NOMO-1 treated with DMSO at 0.1 percent for 48 hours (cell line): Measurements from ENCODE around the gene IP6K2.

Experiments used
- DNase-seq: peaks from one replicate; lab custom pipeline; 2025; ENCODE audit not compliant: unreplicated experiment; lab: John Stamatoyannopoulos, UW

Gene IP6K2

DNA sequence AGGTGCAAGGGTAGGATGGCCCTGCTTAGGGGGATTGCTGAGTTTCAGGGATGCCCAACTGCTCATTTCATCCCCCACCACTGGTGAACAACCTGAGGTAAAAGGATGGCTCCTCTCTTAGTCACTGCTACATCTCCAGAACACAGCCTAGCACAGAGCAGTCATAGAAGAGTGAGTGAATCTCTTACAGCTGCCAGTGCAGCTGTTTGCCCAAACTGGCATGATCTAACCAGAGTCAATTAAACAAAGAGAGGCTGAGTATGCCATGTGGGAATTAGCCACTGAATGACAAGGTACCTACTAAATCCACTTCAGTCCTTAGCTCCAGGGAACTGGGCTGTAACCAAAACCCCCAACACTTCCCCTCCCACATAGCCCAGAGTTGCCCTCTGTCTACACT lies 24.5 kb downstream of the IP6K2 start:
- no peak for DNase-seq

DNA sequence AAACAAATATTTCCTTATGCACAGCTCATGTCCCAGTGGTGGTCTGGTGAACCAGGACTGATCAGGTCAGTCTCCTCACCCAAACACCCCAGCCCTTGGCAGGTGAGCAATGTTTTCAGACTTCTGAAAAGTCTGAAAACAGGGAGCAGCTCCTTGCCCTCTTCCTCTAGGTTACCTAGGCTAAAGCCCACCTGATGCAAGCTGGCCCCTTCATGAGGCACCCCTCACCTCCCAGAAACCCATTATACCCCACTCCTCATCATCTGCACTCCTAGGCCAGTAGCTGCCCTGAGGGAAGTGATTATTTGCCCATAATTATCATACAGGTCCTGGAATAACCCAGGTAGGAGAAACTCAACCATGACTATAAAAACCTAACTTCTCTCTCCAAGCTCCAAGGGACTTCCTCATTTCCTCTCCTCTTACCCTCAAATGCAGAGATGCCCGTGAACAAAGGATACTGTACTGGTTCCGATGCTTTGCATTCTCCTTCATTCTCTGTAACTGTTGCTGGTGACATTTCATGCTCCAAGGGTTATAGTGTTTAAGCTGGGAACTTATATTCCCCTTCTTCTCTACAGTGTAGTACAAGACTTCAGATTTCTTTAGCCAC lies 26.1 kb downstream of the IP6K2 start:
- DNase-seq: no peak

DNA sequence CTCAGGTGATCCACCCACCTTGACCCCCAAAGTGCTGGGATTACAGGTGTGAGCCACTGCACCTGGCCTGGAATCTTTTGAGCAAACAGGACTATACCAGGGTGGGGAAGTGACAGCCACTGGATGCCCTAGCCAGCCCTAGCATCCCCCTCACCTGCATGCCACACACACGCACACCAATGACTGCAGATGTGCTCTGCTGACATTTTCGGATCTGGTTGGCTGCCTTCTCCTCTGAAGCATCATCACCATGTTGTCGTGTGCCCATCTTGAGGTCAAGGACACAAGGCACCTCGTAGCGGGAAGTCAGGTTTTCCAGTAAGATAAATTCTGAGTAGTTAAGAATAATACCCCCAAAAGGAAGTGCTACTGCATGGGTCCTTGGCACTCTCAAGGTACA lies 27.6 kb downstream of the IP6K2 start:
- DNase-seq: no peak

DNA sequence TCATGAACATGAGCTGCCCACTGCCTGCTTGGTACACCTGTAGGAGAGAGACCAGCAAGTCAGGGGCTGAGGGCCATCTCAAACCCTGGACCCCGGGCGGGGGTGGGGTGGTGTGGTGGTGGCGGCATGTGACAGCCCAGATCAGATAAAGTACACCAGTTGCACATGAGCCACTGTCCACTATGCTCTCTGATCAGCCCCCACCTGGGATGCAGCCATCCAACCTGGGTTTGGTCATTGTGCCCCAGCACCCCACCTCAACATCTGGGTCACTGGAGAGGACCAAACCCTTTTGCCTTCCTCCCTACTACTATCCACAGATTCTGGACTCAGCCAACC lies 28.3 kb downstream of the IP6K2 start:
- DNase-seq: no peak

DNA sequence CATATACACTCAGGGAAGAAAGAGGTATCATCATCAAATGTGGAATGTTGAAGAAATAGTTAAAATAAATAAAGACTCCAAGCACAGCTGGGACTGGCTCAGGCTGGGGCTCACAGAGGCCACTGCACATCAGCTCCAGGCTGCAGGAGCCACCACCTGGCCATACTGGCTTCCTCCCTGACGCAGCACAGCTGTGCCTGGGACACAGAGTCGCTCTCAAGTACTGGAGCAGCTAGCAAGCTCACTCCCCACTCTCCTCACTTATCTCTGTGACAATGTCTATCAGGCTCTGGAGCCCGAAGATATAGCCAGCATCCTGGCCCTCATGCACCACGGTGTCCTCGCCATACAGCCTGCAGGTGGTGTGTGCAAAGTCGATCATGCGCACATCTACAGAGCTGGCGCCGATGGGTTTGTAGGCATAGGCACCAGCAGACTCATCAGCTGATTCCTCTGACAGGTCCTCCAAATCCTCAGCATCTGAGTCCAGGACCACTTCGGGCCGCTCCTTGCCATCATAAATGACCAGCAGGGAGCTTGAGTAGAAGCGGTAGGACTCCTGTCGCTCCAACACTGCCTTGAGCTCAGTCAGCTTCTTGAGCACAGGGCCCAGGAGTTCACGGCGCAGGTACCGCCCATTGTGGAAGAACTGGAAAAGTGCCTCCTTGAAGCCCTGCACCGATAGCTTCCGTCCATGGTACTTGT lies 28.8 kb downstream of the IP6K2 start:
- no peak for DNase-seq

DNA sequence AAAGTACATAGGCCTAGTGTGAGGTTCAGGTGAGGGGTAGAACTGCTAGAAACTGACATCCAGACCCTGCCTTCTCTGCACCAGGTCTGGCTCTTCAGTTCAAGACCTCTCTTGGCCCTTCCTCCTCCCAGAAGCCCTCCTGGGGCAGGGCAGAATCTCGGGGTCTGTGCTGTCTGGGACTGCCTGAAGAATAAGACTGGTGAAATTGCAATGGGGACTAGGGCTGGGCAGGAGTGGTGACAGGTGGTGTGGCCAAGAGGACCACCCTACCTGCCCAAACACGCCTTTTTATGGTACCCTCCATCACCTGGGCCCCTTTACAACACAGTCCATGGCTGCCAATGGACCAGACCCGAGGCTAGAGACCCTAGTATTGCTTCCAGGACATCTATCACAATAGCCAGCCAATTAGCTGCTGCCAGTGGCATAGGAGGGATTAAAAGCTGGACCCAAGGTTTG lies 29.8 kb downstream of the IP6K2 start:
- no peak for DNase-seq

DNA sequence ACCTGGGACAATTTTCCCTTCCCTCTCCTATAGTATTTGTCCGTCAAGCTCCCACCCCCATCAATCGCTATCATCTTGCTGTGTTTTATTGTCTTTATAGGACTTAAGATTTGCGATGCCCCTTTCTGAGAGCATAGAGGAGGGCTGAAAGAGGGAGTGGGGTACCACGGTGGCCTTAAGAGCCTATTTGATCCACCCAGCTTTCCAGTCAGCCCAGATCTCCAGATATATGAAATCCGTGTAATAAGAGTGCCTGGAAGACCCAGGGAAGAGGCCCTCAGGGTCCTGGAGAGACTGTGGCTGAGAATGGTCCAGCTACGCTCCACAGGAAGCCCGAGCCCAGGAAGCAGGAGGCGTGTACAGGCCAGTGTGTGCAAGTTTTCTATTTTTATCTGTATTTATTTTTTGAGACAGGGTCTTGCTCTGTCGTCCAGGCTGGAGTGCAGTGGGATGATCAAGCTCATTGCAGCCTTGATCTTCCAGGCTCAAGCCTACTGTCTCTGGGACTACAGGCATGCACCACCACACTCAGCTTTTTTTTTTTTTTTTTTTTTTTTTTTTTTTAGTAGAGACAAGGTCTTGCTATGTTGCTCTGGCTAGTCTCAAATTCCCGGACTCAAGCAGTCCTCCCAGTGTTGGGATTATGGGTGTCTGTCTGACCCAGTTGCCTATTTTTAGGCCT lies 30.3 kb downstream of the IP6K2 start:
- DNase-seq: no peak

DNA sequence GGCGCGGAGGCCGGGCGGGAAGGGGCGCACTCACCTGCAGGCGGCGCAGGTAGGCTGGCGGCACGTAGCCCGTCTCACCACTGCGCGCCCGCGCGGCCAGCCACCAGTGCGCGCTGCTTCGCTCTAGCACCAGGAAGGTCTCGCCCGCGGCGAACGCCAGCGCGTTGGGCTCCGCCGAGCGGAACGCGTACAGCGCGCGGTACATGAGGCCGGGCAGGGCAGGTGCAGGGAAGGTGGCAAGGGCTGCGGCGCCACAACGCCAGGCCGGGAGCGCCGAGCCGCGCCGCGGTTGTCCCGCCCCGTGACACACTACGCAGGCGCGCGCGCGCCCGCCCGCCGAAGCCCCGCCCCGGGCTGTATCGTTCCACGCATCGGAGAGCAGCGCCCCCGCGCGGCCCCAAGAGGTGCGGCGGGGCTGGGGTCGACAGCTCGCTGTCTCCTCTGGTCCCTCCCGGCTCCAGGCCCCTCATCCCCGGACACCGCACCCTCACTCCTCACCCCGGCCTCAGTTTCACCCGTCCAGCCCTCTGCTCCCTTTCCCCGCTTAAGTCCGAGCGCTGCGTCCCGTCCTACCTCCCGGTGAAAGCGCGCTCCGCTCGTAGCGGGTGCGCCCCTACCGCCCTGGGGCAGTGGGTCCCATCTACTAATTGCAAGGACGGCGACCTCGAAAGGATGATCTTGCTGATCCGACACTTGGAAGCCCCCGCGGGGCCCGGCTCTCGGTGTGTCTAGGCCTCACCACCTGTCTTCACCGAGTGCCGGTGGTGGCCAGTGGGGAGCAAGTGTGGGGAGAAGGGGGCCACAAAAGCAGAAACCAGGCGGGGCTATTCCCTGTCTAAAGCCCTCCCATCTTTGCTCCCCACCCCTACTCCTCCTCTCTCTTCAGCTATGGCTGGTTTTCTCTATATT lies 31.2 kb downstream of the IP6K2 start, which contains the start of gene NCKIPSD:
Gene NCKIPSD, minus strand, starts transcription at position 313 of the 909 bp plus-strand sequence. Its CDS starts 108 bp downstream, at position 205.
- peak; percentile 71 for DNase-seq

DNA sequence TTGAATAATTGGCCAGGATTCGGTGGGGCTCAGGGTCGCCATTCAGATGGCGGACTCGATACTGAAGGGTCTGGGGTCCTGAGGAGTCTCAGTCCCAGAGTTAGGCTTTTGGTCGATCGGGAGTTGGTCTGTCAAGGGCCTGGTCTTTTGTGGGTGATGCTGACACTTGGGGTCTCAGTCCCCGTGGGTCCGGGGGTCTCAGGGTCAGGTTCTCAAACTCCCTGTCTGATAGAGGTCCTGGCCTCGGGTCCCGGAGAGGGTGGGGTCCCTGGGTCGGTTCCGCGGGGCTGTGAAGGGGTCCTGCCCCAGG lies 31.8 kb downstream of the IP6K2 start:
- DNase-seq: no peak

DNA sequence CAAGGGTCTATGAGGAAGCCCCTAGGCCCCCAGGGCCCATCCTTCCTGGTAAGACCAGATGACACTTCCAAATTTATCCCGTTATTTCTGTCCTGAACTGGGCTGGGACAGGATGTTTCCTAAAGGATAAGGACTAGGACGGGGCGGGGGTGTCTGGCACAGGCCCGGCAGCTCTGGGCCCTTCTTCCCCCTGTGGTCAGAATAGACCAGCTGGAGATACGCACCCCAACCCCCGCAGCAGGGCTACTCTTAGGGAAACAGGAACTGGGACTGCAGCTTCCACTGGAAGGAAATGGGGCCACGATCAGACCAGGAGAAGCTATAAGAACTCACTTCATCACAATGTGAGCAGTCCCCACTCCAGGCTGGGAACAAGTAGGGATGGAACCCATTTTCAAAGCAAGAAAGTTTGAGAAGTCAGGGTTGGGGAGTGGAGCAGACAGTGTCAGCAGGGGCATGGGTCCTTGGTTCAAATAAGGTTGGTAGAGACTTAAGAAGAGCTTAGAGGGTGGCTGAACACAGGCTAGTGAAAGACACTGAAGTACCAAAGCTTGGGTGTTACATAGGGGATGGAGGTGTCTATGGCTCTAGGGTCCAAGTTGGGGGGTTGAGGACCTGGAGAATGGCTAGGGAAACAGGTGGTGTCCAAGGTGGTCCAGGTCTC lies 32.4 kb downstream of the IP6K2 start:
- DNase-seq: peak; percentile 22

DNA sequence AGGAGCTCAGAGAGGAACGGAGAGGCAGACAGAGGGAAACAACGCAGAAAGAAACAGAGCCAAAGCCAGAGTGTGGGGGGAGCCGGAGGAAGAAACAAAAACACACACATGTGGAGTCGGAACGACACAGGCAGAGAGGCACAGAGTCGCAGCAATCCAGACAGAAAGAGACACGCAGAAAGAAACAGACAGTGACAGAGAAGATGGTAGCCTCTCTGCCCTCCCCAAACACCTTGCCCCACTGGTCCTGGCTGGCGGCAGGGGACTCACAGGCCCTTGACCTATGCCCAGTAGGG lies 33.0 kb downstream of the IP6K2 start:
- no peak for DNase-seq

DNA sequence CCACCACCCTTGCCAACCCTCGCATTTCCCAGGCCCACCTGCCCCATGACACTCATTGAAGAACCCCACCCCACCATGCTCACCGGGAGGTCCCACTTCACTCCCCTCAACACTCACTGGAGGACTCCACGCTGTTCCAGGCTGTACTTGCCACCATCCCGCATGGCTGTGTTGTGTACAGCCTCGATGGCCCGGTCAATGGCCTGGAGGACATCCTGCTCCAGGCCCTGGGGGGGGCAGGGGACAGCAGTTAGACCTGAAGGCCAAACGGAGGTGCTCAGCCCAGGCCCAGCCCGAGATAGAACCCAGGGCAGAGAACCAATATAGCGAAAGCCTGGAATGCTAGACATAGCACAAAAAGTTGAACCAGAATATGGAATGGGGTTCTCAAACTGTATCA lies 34.2 kb downstream of the IP6K2 start:
- no peak for DNase-seq

DNA sequence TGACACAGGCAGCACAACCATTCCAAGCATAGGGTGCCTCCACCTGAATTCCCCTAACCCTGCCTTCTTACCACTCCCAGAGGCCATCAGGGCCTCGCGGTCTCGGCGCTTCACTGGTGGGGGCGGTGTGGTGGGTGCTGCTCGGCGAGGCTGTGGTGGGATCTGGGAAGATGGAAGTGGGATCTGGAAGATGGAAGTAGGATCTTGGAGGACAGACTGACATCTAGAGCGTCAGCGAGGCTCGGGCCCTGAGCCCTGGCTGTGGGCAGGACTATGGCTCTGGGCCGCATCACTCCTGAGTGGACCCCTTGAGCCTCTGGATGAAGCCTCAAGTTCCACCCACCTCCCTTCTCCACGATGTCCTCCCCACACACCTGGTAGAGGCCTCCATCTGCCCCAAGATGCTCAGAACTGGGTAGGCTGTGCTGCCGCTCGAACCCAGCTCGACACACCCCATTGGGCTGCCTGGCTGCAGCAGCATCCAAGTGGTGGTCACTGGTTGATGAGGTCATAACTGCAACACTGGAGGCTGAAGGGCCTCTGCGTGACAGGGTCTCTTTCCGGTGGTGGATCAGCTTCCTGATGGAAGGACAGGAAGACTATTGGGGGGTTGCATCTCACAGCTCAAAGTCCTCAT lies 34.9 kb downstream of the IP6K2 start:
- DNase-seq: no peak

DNA sequence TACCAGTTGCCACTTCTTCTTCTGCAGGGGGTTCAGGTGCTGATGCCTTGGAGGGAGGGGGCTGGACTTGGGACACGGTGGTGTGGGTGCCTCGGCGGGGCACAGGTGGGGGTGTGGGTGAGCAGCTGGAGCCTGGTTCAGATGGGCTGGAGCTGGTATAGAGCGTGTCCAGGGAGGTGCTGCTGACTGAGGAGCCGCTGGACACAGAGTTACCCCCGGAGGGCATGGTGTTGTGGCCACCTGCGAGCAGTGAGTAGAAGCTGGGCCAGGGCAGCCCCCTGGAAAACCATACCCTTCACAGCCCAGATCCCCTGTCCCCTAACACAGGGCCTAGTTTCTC lies 35.5 kb downstream of the IP6K2 start:
- no peak for DNase-seq

DNA sequence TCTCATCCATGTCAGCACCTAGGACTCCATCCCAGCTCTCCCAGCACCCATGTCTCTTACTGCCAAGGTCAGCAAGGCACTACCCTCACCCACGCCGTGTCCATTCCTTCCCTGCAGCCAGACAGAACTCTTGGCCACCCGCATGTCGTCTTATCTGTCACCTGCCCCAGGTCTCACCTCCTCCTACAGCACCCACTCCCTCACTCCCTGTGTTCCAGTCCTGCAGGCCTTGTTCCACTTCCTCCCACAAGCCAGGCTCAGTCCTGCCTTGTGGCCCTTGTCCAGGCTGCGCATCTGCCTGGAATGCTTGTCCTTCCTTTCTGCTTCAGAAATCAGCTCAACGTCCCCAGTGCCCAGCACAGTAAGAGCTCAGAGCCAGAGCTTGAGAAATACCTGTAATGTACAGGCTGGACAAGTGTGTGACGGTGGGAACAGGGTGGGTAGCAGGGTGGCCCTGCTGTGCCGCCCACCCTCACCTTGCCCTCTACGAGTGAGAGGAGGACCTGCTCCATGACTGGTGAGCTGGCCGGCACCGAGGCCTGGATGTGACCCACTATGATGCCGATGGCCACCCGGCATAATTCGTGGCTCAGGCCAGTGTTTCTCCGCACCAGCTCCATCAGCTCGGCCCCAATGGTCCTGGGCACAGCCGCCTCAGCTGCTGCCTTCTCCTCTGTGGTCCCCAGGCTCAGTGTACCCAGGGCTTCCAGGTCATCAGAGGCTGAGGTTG lies 36.0 kb downstream of the IP6K2 start:
- no peak for DNase-seq

DNA sequence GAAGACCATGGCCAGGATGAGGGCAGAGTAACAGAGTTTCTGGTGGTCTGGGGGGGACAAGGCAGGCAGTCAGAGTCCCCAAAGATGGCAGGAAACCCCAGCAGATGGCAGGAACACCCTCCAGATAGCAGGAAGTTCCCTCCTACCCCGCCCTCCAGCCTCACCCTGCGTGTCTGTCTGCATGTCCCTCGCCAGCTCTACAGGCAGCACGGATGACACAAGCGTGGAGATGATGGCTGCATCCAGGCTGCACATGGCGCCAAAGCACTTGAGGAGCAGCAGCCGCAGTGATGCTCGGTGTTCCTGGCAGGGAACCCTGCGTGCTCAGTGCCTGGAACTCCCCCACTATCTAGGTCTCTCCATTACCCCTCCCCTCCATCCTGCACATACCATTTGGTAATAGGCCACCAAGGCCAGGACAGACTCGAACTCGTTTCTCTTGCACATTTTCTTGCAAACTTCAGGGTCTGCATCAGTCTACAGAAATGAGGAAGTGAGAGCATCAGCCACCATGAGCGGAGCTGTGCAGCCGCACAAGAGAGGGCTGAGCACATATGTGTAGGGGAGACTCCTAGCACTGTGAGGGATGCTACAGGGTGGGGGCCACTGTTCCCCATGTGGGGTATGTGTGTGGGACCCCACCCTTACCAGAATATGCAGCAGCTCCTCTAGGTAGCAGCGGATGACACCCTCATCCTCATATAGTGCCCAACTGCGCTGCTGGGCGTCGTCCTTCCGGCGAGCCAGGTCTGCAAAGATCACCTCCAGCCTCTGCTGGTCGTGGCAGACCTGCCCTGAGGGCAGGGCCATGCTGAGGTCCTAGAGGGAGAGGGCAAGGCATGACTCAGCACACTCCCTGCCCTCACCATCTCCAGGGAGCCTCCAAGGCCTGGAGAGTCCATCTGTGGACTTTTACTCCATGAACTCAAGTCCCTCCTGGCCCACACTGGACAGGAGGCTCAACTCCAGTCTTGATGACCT lies 37.3 kb downstream of the IP6K2 start:
- peak; percentile 23 for DNase-seq

DNA sequence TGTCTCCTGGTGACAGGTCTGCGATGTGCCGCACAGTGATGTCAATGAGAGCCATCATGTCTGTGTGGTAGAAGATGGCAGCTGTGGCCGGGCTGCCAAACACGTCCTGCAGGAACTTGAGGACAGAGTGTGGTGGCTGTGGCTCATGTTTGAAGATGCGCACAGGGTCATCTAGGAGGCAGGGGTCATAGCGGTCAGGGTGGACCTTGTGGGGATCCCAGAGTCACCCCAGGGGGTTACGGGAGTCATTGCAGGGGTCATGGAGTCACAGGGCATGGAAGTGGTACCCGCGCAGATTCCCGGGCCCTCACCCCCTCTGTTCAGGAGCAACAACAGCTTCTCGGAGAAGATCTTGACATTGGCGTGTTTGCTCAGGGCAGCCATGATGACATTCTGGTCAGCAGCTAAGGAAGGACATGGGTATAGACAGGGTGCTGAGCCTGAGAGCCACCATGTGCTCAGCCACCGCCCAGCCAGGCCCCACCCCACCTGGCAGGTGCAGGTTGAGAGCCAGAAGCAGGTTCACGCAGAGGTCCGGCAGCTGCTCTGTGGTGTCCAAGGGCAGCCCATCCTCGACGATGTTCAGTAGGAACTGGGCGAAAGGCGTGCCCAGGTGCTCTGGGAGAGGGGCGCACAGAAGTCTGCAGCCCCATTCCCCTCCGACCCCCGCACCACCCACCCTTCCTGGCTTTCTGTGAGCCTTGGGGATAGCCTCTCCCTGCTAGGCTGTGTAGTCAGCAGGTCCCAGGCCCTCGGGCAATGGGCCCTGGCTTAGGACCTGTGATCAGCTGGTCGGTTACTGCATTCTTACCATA lies 38.2 kb downstream of the IP6K2 start:
- no peak for DNase-seq

DNA sequence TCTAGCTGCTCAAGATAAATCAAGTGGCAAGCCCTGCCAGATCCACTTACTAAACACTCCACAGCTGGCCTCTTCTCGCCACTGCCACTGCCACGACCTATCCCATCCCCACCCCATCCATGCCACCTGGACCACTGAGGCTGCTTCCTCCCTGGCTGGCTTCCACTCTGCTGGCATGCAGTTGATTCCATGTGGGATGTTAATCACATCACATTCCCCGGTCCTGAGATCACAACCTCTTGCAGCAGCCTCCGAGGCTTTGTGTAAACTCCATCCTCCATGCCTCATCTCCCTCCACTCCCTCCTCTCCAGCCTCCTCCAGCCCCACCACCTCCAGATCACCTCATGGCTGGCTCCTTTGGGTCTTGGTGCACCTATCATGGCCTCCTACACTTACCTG lies 39.0 kb downstream of the IP6K2 start:
- no peak for DNase-seq
